Neural progenitor cell (in vitro differentiated cells): Measurements from ENCODE around the gene AKNAD1. TPM values are rescaled to one million over a fixed set of nuclear protein-coding genes. Genes with fewer than 3 reads are reported as not detected.

Experiments
- DNase-seq: peaks from one replicate; pipeline ENCODE4 v3.0.0-alpha.2; 2016; ENCODE audit warnings: low spot score
- H2AFZ ChIP-seq: fragments of 200-600 bp; sonication (generic); replicated peaks from 2 replicates; pipeline ENCODE4 v1.6.1; 2016; ENCODE audit warnings: antibody characterized with exemption
- H3F3A ChIP-seq: fragments of 200-600 bp; sonication (generic); 2 replicates; pipeline ENCODE4 v1.6.1; 2016; ENCODE audit warnings: antibody characterized with exemption, low read depth
- H3K27ac ChIP-seq: fragments of 200-600 bp; sonication (generic); 2 replicates; pipeline ENCODE4 v1.5.1; 2016; ENCODE audit warnings: mild to moderate bottlenecking
- H3K27me3 ChIP-seq: fragments of 200-600 bp; sonication (generic); 2 replicates; pipeline ENCODE4 v1.6.1; 2016; ENCODE audit warnings: mild to moderate bottlenecking, moderate library complexity
- H3K36me3 ChIP-seq: fragments of 200-600 bp; sonication (generic); 2 replicates; pipeline ENCODE4 v1.5.1; 2016
- H3K4me1 ChIP-seq: fragments of 200-600 bp; sonication (generic); 2 replicates; pipeline ENCODE4 v1.6.1; 2016; ENCODE audit warnings: mixed run types
- H3K4me2 ChIP-seq: fragments of 200-600 bp; sonication (generic); 2 replicates; pipeline ENCODE4 v1.6.1; 2016
- H3K4me3 ChIP-seq: fragments of 200-600 bp; sonication (generic); 2 replicates; pipeline ENCODE4 v1.5.1; 2016
- H3K79me2 ChIP-seq: fragments of 200-600 bp; sonication (generic); 2 replicates; pipeline ENCODE4 v1.6.1; 2016; ENCODE audit warnings: low read depth
- H3K9ac ChIP-seq: fragments of 200-600 bp; sonication (generic); 2 replicates; pipeline ENCODE4 v1.6.1; 2016
- H3K9me3 ChIP-seq: fragments of 200-600 bp; sonication (generic); 2 replicates; pipeline ENCODE4 v1.5.1; 2016; ENCODE audit warnings: low read depth
- H4K20me1 ChIP-seq: fragments of 200-600 bp; sonication (generic); 2 replicates; pipeline ENCODE4 v1.6.1; 2016; ENCODE audit warnings: low read depth
- H3K27ac Mint-ChIP-seq: 3 replicates; pipeline ENCODE4 v1.8.0; 2021; ENCODE audit warnings: mixed read lengths
- H3K27me3 Mint-ChIP-seq: 2 replicates; pipeline ENCODE4 v1.8.0; 2022; ENCODE audit warnings: low read depth, mild to moderate bottlenecking, inconsistent platforms, moderate library complexity, mixed read lengths; ENCODE audit not compliant: insufficient read depth
- H3K36me3 Mint-ChIP-seq: 3 replicates; pipeline ENCODE4 v1.8.0; 2021; ENCODE audit warnings: mixed read lengths
- H3K4me1 Mint-ChIP-seq: 3 replicates; pipeline ENCODE4 v1.8.0; 2021; ENCODE audit warnings: mixed read lengths
- H3K4me3 Mint-ChIP-seq: 3 replicates; pipeline ENCODE4 v1.8.0; 2021; ENCODE audit warnings: mild to moderate bottlenecking, moderate library complexity, mixed read lengths
- H3K9me3 Mint-ChIP-seq: 3 replicates; pipeline ENCODE4 v1.8.0; 2020; ENCODE audit warnings: mixed read lengths
- EZH2 ChIP-seq: fragments of 200-600 bp; sonication (generic); IDR thresholded peaks from 2 replicates; pipeline ENCODE4 v1.6.1; 2017; ENCODE audit warnings: antibody characterized with exemption, mild to moderate bottlenecking, moderate library complexity
- EZH2phosphoT487 ChIP-seq: fragments of 200-600 bp; sonication (generic); IDR thresholded peaks from 2 replicates; pipeline ENCODE4 v1.6.1; 2017; ENCODE audit warnings: antibody characterized with exemption
- total RNA-seq: library from RNA; depleted of rRNA; stranded (reverse); fragments of >200 nt; gene quantifications from 2 replicates; pipeline ENCODE4 v1.2.3, GENCODE V29; 2015; ENCODE audit warnings: low replicate concordance
- TF ChIP-seq, protein P1 (sequence below): fragments of 200-600 bp; sonication (generic); IDR thresholded peaks from 2 replicates; pipeline ENCODE4 v1.5.1; 2017; ENCODE audit warnings: antibody characterized with exemption, mild to moderate bottlenecking

The AKNAD1 gene
- total RNA-seq, 1 donor from 2014 or later, result not detected

DNA sequence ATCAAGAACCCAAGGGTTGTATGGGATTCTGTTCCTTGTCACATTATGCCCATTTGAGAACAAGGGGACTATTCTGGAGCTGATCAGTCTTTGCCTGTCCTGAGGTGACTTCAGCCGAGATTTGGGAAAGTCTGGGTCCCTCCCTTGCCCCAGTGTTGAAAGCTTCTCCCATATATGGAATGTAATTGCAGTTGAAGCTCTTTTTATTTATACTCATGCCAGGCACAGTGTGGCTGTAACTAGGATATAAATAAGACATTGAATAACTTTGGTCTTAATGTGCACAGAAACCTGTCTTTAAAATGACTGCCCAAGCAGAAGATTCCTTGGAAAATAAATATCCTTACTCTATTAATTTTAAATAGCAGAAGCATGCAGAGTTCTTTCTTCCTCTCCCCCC lies 15.2 kb downstream of the AKNAD1 start:
- Mint-ChIP-seq H3K36me3 (no peaks in the 10 kb centered on the region), H3K4me1 (peaks cover 14% of the 10 kb centered on the region), H3K27ac (no peak overlapping the region), H3K4me3 (no peak overlapping the region), H3K27me3 (no peaks in the 10 kb centered on the region), H3K9me3 (peaks cover 6% of the 10 kb centered on the region)
- Histone ChIP-seq H3K9me3 (no peaks in the 10 kb centered on the region), H2AFZ (no peak overlapping the region), H3K27ac (peak overlapping the region; percentile 0), H3K79me2 (no peaks in the 10 kb centered on the region), H3K4me3 (no peak overlapping the region), H3K4me2 (peak overlapping the region; percentile 66), H3K9ac (no peak overlapping the region), H3K4me1 (peaks cover 28% of the 10 kb centered on the region), H4K20me1 (no peaks in the 10 kb centered on the region), H3F3A (no peaks in the 10 kb centered on the region), H3K27me3 (no peaks in the 10 kb centered on the region), H3K36me3 (peaks cover 4% of the 10 kb centered on the region)
- no peak for DNase-seq
- TF ChIP-seq EZH2phosphoT487, result no peak

DNA sequence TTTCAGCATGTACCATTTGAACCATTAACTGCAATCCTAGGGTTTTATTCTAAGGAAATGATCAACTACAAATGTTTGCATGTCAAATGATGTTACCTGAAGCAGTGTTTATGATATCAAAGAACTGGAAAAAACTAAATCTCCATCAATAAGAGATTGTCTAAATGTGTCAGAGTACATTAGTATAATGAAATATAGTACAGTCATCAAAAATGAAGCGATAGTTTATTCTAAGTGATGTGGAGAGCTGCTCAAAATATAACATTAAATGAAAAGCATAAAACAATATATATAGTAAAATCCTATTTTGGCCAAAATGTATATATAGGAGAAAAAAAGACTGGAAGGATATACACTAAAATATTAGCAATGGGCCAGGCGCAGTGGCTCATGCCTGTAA lies 24.0 kb downstream of the AKNAD1 start:
- no peak for DNase-seq
- Histone ChIP-seq H3F3A (no peaks in the 10 kb centered on the region), H3K79me2 (no peaks in the 10 kb centered on the region), H3K4me1 (no peaks in the 10 kb centered on the region), H2AFZ (no peak overlapping the region), H3K9me3 (no peaks in the 10 kb centered on the region), H4K20me1 (no peaks in the 10 kb centered on the region), H3K4me2 (no peak overlapping the region), H3K27ac (no peak overlapping the region), H3K27me3 (no peaks in the 10 kb centered on the region), H3K4me3 (no peak overlapping the region), H3K9ac (no peak overlapping the region), H3K36me3 (no peaks in the 10 kb centered on the region)
- TF ChIP-seq, protein P1, sequence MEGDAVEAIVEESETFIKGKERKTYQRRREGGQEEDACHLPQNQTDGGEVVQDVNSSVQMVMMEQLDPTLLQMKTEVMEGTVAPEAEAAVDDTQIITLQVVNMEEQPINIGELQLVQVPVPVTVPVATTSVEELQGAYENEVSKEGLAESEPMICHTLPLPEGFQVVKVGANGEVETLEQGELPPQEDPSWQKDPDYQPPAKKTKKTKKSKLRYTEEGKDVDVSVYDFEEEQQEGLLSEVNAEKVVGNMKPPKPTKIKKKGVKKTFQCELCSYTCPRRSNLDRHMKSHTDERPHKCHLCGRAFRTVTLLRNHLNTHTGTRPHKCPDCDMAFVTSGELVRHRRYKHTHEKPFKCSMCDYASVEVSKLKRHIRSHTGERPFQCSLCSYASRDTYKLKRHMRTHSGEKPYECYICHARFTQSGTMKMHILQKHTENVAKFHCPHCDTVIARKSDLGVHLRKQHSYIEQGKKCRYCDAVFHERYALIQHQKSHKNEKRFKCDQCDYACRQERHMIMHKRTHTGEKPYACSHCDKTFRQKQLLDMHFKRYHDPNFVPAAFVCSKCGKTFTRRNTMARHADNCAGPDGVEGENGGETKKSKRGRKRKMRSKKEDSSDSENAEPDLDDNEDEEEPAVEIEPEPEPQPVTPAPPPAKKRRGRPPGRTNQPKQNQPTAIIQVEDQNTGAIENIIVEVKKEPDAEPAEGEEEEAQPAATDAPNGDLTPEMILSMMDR, result no peak
- TF ChIP-seq EZH2 (no peak), EZH2phosphoT487 (no peak)
- no peak overlapping the region for H3K4me3 Mint-ChIP-seq
- H3K36me3 Mint-ChIP-seq, result no peaks in the 10 kb centered on the region
- H3K27ac Mint-ChIP-seq, result no peak overlapping the region
- peaks cover 8% of the 10 kb centered on the region for H3K9me3 Mint-ChIP-seq
- H3K4me1 Mint-ChIP-seq, result peaks cover 22% of the 10 kb centered on the region
- peaks cover 4% of the 10 kb centered on the region for H3K27me3 Mint-ChIP-seq

DNA sequence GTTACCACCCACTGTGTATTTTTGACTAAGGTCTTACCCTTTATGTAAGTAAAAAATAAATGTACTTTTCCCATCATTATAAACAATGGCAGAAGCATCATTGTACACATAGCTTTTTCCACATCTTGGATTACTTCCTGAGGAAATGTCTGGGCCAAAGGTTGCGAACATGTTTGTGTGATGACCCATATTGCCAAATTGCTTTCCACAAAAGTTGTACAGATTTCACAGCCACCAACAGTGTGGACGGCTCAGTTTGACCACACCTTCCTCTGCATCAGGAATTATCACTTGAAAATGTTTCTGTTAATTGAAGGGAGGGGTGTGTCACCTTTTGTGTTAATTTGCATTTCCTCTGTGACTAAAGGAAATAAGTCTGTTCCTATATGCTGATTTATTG lies 25.7 kb downstream of the AKNAD1 start:
- Histone ChIP-seq H3K27ac (no peak overlapping the region), H3K9ac (no peak overlapping the region), H3K36me3 (no peaks in the 10 kb centered on the region), H3F3A (no peaks in the 10 kb centered on the region), H3K4me1 (no peaks in the 10 kb centered on the region), H4K20me1 (no peaks in the 10 kb centered on the region), H3K9me3 (no peaks in the 10 kb centered on the region), H2AFZ (no peak overlapping the region), H3K4me2 (no peak overlapping the region), H3K27me3 (no peaks in the 10 kb centered on the region), H3K4me3 (no peak overlapping the region), H3K79me2 (no peaks in the 10 kb centered on the region)
- no peak overlapping the region for H3K27ac Mint-ChIP-seq
- peaks cover 1% of the 10 kb centered on the region for H3K9me3 Mint-ChIP-seq
- H3K36me3 Mint-ChIP-seq, result no peaks in the 10 kb centered on the region
- peaks cover 4% of the 10 kb centered on the region for H3K27me3 Mint-ChIP-seq
- no peak for DNase-seq
- H3K4me3 Mint-ChIP-seq, result no peak overlapping the region
- TF ChIP-seq EZH2 (no peak), EZH2phosphoT487 (no peak)
- TF ChIP-seq, protein P1, result no peak
- peaks cover 25% of the 10 kb centered on the region for H3K4me1 Mint-ChIP-seq

DNA sequence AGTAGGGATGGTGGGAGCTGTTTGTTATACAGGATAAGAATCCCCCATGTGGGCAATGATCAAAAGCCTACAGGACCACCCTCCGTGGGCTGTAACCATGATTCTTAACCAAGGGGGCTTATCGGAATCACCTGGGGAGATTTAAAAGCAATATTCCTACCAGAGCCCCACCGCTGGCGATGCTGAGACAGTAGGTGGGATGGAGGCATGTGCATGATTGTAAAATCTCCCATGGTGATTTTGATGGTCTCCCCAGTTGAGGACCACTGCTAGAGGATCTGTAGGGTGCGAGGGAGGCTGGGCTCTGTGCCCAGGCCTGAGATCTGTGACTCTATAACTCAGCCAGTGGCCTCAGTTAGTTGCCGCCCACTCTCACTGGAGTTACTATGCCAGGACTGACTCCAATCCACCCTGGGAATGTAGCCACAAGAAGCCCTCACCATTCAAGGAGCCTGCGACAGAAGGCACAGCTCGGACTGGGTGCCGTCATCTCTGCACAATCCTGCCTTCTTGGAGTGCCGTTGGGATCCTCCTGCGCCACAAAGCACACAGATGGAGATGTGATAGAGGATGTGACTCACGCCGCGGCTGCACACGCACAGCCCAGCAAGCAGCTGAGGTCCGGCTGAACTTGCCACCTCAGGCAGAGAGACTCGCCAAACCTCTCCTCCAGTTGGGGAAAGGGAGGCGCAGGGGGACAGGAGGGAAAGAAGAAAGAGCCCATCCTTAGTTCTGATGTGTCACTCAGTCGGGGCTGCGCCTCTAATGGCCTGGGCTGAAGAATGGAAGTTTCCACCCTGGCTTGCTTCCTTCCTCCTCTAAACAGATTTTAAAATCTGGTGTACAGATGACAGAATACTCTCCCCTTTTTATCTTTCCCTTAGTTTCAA lies 26.5 kb downstream of the AKNAD1 start:
- Mint-ChIP-seq H3K9me3 (no peaks in the 10 kb centered on the region), H3K27ac (peak overlapping the region; percentile 87)

More for the DNA sequence above, 26.5 kb downstream of the AKNAD1 start:
- Mint-ChIP-seq H3K4me1 (peaks cover 25% of the 10 kb centered on the region), H3K4me3 (no peak overlapping the region), H3K27me3 (peaks cover 4% of the 10 kb centered on the region), H3K36me3 (no peaks in the 10 kb centered on the region)
- Histone ChIP-seq H3K9me3 (no peaks in the 10 kb centered on the region), H3K79me2 (no peaks in the 10 kb centered on the region), H2AFZ (peak overlapping the region; percentile 57), H3K27me3 (no peaks in the 10 kb centered on the region), H3K4me3 (no peak overlapping the region), H3K9ac (no peak overlapping the region), H3F3A (no peaks in the 10 kb centered on the region), H3K4me2 (no peak overlapping the region), H3K4me1 (no peaks in the 10 kb centered on the region), H4K20me1 (no peaks in the 10 kb centered on the region), H3K27ac (no peak overlapping the region), H3K36me3 (no peaks in the 10 kb centered on the region)
- TF ChIP-seq EZH2 (no peak), EZH2phosphoT487 (no peak)
- TF ChIP-seq, protein P1, result no peak
- DNase-seq, result no peak
